OCI-LY1 (cell line): ENCODE measurements around the gene AGAP1.

Experiments used
- EZH2 ChIP-seq: fragments of 200-600 bp; sonication (generic), shearing (Covaris generic); IDR thresholded peaks from 2 replicates; pipeline ENCODE4 v1.8.0; 2017; ENCODE audit warnings: borderline replicate concordance, mixed run types, mild to moderate bottlenecking, antibody characterized with exemption, low read length, moderate library complexity, mixed read lengths
- TF ChIP-seq, protein P1 (sequence below): fragments of 200-600 bp; sonication (generic), shearing (Covaris generic); IDR thresholded peaks from 2 replicates; pipeline ENCODE4 v1.5.1; 2017; ENCODE audit warnings: mild to moderate bottlenecking, antibody characterized with exemption, low read length, moderate library complexity, mixed read lengths

DNA sequence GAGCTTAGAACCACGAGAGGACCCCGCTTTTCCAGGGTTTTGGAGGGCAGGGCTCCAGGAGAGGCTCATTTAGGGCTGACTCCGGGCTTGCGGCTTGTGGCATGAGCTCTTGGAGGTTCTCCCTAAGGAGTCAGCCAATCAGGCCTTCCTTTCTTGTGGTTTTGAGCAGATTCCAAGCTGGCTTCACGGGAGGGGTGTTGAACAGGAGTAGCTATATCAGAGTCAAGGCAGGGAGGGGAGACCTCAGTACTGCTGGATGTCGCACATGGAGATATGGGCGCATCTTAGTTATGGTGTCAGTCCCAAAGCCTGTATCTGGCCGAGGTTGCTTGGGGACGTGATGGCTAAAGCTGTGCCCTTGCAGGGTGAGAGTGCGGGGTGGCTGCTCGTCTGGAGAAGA, 98.6 kb downstream of the AGAP1 start:
- TF ChIP-seq, protein P1, sequence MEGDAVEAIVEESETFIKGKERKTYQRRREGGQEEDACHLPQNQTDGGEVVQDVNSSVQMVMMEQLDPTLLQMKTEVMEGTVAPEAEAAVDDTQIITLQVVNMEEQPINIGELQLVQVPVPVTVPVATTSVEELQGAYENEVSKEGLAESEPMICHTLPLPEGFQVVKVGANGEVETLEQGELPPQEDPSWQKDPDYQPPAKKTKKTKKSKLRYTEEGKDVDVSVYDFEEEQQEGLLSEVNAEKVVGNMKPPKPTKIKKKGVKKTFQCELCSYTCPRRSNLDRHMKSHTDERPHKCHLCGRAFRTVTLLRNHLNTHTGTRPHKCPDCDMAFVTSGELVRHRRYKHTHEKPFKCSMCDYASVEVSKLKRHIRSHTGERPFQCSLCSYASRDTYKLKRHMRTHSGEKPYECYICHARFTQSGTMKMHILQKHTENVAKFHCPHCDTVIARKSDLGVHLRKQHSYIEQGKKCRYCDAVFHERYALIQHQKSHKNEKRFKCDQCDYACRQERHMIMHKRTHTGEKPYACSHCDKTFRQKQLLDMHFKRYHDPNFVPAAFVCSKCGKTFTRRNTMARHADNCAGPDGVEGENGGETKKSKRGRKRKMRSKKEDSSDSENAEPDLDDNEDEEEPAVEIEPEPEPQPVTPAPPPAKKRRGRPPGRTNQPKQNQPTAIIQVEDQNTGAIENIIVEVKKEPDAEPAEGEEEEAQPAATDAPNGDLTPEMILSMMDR: no peak
- no peak for TF ChIP-seq EZH2
